K562 (cell line): ENCODE measurements around the gene RREB1. TPM values are rescaled to one million over a fixed set of nuclear protein-coding genes. Genes with fewer than 3 reads are reported as not detected.

ENCODE experiments used
- CAMTA2 ChIP-seq: fragments of 250-450 bp; sonication (Bioruptor Pico); conservative IDR thresholded peaks from 2 replicates; pipeline ENCODE4 v1.5.1; 2022
- CBFA2T3 ChIP-seq: fragments of 450-650 bp; IDR thresholded peaks from 2 replicates; pipeline ENCODE4 v1.6.1; 2017
- CREBBP ChIP-seq: IDR thresholded peaks from one replicate; pipeline ENCODE4 v1.6.1; 2012; ENCODE audit warnings: low read depth, mild to moderate bottlenecking, control low read depth, inconsistent platforms, low read length
- ELK1 ChIP-seq: sonication (generic); formaldehyde crosslinking; IDR thresholded peaks from 2 replicates; pipeline ENCODE4 v1.8.1; 2022; ENCODE audit warnings: missing genetic modification reagents
- EP300 ChIP-seq: IDR thresholded peaks from 2 replicates; pipeline ENCODE4 v1.6.1; 2012; ENCODE audit warnings: low read length, improper control_type of control experiment
- JUN ChIP-seq, 2 experiments: sonication (generic) in 1 of 2; formaldehyde crosslinking in 1 of 2; IDR thresholded peaks; 2 replicates each; pipeline versions ENCODE4 v1.6.1 to v1.8.0; 2012 to 2022; ENCODE audit warnings: borderline replicate concordance in 2 of 2, mild to moderate bottlenecking in 2 of 2, improper control_type of control experiment in 1 of 2, low read depth in 1 of 2, low read length in 1 of 2, missing genetic modification reagents in 1 of 2
- KLF10 ChIP-seq: fragments of 250-450 bp; sonication (Bioruptor Pico); IDR thresholded peaks from 2 replicates; pipeline ENCODE4 v1.6.1; 2021; ENCODE audit warnings: matching md5 sums
- PHF8 ChIP-seq: fragments of 200-600 bp; sonication (generic); IDR thresholded peaks from 2 replicates; pipeline ENCODE4 v1.6.1; 2012; ENCODE audit warnings: mixed run types, mild to moderate bottlenecking, inconsistent platforms, low read length, moderate library complexity, borderline replicate concordance
- RBBP5 ChIP-seq: fragments of 200-600 bp; sonication (generic); IDR thresholded peaks from 2 replicates; pipeline ENCODE4 v1.6.1; 2012; ENCODE audit warnings: borderline replicate concordance, mild to moderate bottlenecking, low read length, control low read depth, inconsistent platforms; ENCODE audit not compliant: insufficient read depth, poor library complexity, severe bottlenecking
- SAP30 ChIP-seq: fragments of 200-600 bp; sonication (generic); IDR thresholded peaks from 2 replicates; pipeline ENCODE4 v1.6.1; 2012; ENCODE audit warnings: borderline replicate concordance, low read depth, mild to moderate bottlenecking, moderate library complexity, low read length, control low read depth, inconsistent platforms; ENCODE audit not compliant: insufficient read depth, poor library complexity, severe bottlenecking
- SIRT6 ChIP-seq: IDR thresholded peaks from one replicate; pipeline ENCODE4 v1.6.1; 2012; ENCODE audit warnings: low read depth, mild to moderate bottlenecking, control low read depth, inconsistent platforms, low read length, moderate library complexity
- TEAD1 ChIP-seq, 2 experiments: fragments of 450-650 bp in 1 of 2; sonication (generic) in 1 of 2; formaldehyde crosslinking; IDR thresholded peaks; 2 replicates each; pipeline versions ENCODE4 v1.4.0 to v1.8.0; 2020 to 2022; ENCODE audit warnings: mild to moderate bottlenecking in 2 of 2, missing genetic modification reagents in 1 of 2
- TGIF2 ChIP-seq: sonication (generic); formaldehyde crosslinking; IDR thresholded peaks from 2 replicates; pipeline ENCODE4 v1.8.1; 2022; ENCODE audit warnings: mild to moderate bottlenecking, missing genetic modification reagents, moderate library complexity
- ZBTB9 ChIP-seq: fragments of 450-650 bp; formaldehyde crosslinking; IDR thresholded peaks from 2 replicates; pipeline ENCODE4 v1.4.0; 2020; ENCODE audit warnings: mild to moderate bottlenecking, moderate library complexity
- ZNF318 ChIP-seq, 2 experiments: fragments of 450-650 bp; IDR thresholded peaks; 2 replicates each; pipeline ENCODE4 v1.6.1; 2016; ENCODE audit warnings: mild to moderate bottlenecking in 2 of 2, borderline replicate concordance in 1 of 2, low read depth in 1 of 2, moderate library complexity in 1 of 2
- polyA plus RNA-seq, 8 experiments: library from polyadenylated mRNA; depleted of rRNA in 4 of 8; stranded (reverse) in 5 of 8; unstranded in 3 of 8; fragments of >200 nt; fragmentation: Nextera tagmentation in 2 of 8; fragmentation: Illumina TruSeq in 1 of 8; extraction: Ambion mirVana in 2 of 8; extraction: Trizol in 1 of 8; gene quantifications; 2 replicates each; pipeline versions ENCODE4 v1.2.1 to v1.2.3, GENCODE V29; 2011 to 2014; ENCODE audit warnings: inconsistent platforms in 1 of 8, missing spikeins in 1 of 8
- total RNA-seq, 7 experiments: library from RNA; depleted of rRNA in 6 of 7; stranded (reverse); fragments of >200 nt in 6 of 7; fragmentation: Illumina TruSeq in 2 of 7; extraction: Trizol in 2 of 7; gene quantifications; 2 replicates each; pipeline versions ENCODE4 v1.2.1 to v1.2.3, GENCODE V29; 2011 to 2021; ENCODE audit warnings: low replicate concordance in 1 of 7

RREB1 gene
- total and polyA plus RNA-seq, 9 of the 15 experiments (the other 6 are each of a cell fraction or from before 2014, with no cell fraction given): 3.3 to 64.2 (median 19.3) TPM

- TF ChIP-seq RBBP5 (peak; percentile 91), TGIF2 (no peak), SIRT6 (no peak), JUN (IDR thresholded peaks at IDR 0.05; ENCODE audit: borderline replicate concordance, low read depth, low read length) (0 out of 2 replicates have a peak, but pooled peaks have one; percentile 33), JUN (CRISPR knock-in tag; IDR thresholded peaks at IDR 0.05; ENCODE audit: borderline replicate concordance) (no peak), ELK1 (no peak), CREBBP (no peak), ZNF318 (IDR thresholded peaks at IDR 0.05; ENCODE audit: borderline replicate concordance in 1 of 2, low read depth in 1 of 2) (no peak), ZBTB9 (CRISPR knock-in tag) (peak; percentile 89), KLF10 (CRISPR knock-in tag) (no peak), EP300 (no peak; the same call in 1 of the 2 replicates), CBFA2T3 (no peak), CAMTA2 (CRISPR knock-in tag) (0 out of 2 replicates have a peak, but pooled peaks have one; percentile 79), TEAD1 (CRISPR knock-in tag; IDR thresholded peaks at IDR 0.05) (peak in 1 of 2 experiments; percentile 10; a peak in 2 of 4 replicates), PHF8 (peak; percentile 80; the same call in 1 of the 2 replicates), SAP30 (no peak)
These were observed 33.0 kb downstream of the RREB1 start (continued) for GRCh38 chr6:7140631-7141378.
